HG03066 (cell line): ENCODE results near the gene EIF2D.

Source experiments
- ATAC-seq: cut with Tn5 transposase; IDR thresholded peaks from one replicate; pipeline ENCODE4 v1.9.1; 2021; ENCODE audit warnings: low read depth; ENCODE audit not compliant: unreplicated experiment

The EIF2D gene

GRCh38 chr1:206554701-206555472 lies 57.4 kb downstream of the EIF2D start:
- ATAC-seq: no peak

- ATAC-seq: no peak
These were observed 58.1 kb downstream of the EIF2D start for GRCh38 chr1:206554211-206554610.

GRCh38 chr1:206551986-206552326 lies 60.3 kb downstream of the EIF2D start:
- ATAC-seq: no peak

- ATAC-seq: no peak
These were observed 60.8 kb downstream of the EIF2D start for GRCh38 chr1:206551296-206551985.

GRCh38 chr1:206550446-206550845 lies 61.8 kb downstream of the EIF2D start:
- no peak for ATAC-seq

- ATAC-seq: no peak
These were observed 65.2 kb downstream of the EIF2D start for GRCh38 chr1:206547104-206547503.

- ATAC-seq: no peak
These were observed 66.9 kb downstream of the EIF2D start for GRCh38 chr1:206545351-206545750.

- ATAC-seq: peak; percentile 68
These were observed 67.6 kb downstream of the EIF2D start for GRCh38 chr1:206544562-206545257.
